OCI-LY1 (cell line): ENCODE data around the gene HEG1.

Source experiments
- H2AFZ ChIP-seq: fragments of 200-600 bp; sonication (generic), shearing (Covaris generic); 2 replicates; pipeline ENCODE4 v1.6.0; 2014; ENCODE audit warnings: antibody characterized with exemption, mild to moderate bottlenecking, low read length
- H3F3A ChIP-seq: fragments of 200-600 bp; sonication (generic), shearing (Covaris generic); 2 replicates; pipeline ENCODE4 v1.6.0; 2014; ENCODE audit warnings: mild to moderate bottlenecking, antibody characterized with exemption, low read length, moderate library complexity; ENCODE audit not compliant: insufficient read depth
- H3K27ac ChIP-seq: fragments of 200-600 bp; sonication (generic); 2 replicates; pipeline ENCODE4 v1.5.1; 2014; ENCODE audit warnings: low read length, mixed run types, mild to moderate bottlenecking, low read depth; ENCODE audit not compliant: poor library complexity, severe bottlenecking
- H3K27me3 ChIP-seq: fragments of 200-600 bp; sonication (generic); 2 replicates; pipeline ENCODE4 v1.6.0; 2014; ENCODE audit warnings: antibody characterized with exemption, mild to moderate bottlenecking, low read length, moderate library complexity; ENCODE audit not compliant: insufficient read depth
- H3K36me3 ChIP-seq: fragments of 200-600 bp; sonication (generic); 2 replicates; pipeline ENCODE4 v1.6.1; 2014; ENCODE audit warnings: mild to moderate bottlenecking, antibody characterized with exemption, low read length, moderate library complexity, mixed read lengths; ENCODE audit not compliant: insufficient read depth
- H3K4me1 ChIP-seq: fragments of 200-600 bp; sonication (generic); 2 replicates; pipeline ENCODE4 v1.5.1; 2014; ENCODE audit warnings: mild to moderate bottlenecking, low read length, moderate library complexity; ENCODE audit not compliant: insufficient read depth, severe bottlenecking
- H3K4me2 ChIP-seq: fragments of 200-600 bp; sonication (generic), shearing (Covaris generic); 2 replicates; pipeline ENCODE4 v1.6.1; 2014; ENCODE audit warnings: low read length
- H3K4me3 ChIP-seq: fragments of 200-600 bp; sonication (generic); 2 replicates; pipeline ENCODE4 v1.5.1; 2014; ENCODE audit warnings: low read length, low read depth, mild to moderate bottlenecking, mixed read lengths; ENCODE audit not compliant: poor library complexity, severe bottlenecking
- H3K79me2 ChIP-seq: fragments of 200-600 bp; shearing (Covaris generic); 2 replicates; pipeline ENCODE4 v1.6.1; 2016; ENCODE audit warnings: mixed run types, low read length, mixed read lengths; ENCODE audit not compliant: insufficient read depth
- H3K9ac ChIP-seq: fragments of 200-600 bp; sonication (generic), shearing (Covaris generic); 2 replicates; pipeline ENCODE4 v1.6.1; 2014; ENCODE audit warnings: mild to moderate bottlenecking, low read length, mixed read lengths
- H3K9me2 ChIP-seq: fragments of 200-600 bp; sonication (generic), shearing (Covaris generic); 2 replicates; pipeline ENCODE4 v1.6.1; 2014; ENCODE audit warnings: low read depth, mild to moderate bottlenecking, low read length, mixed read lengths
- H3K9me3 ChIP-seq: fragments of 200-600 bp; shearing (Covaris generic); 2 replicates; pipeline ENCODE4 v1.6.1; 2014; ENCODE audit warnings: low read length, mixed read lengths
- H4K20me1 ChIP-seq: fragments of 200-600 bp; sonication (generic), shearing (Covaris generic); 2 replicates; pipeline ENCODE4 v1.6.0; 2016; ENCODE audit warnings: mild to moderate bottlenecking, low read length; ENCODE audit not compliant: insufficient read depth
- EZH2 ChIP-seq: fragments of 200-600 bp; sonication (generic), shearing (Covaris generic); IDR thresholded peaks from 2 replicates; pipeline ENCODE4 v1.8.0; 2017; ENCODE audit warnings: borderline replicate concordance, mixed run types, mild to moderate bottlenecking, antibody characterized with exemption, low read length, moderate library complexity, mixed read lengths
- TF ChIP-seq, protein P1 (sequence below): fragments of 200-600 bp; sonication (generic), shearing (Covaris generic); IDR thresholded peaks from 2 replicates; pipeline ENCODE4 v1.5.1; 2017; ENCODE audit warnings: mild to moderate bottlenecking, antibody characterized with exemption, low read length, moderate library complexity, mixed read lengths

Gene HEG1

DNA sequence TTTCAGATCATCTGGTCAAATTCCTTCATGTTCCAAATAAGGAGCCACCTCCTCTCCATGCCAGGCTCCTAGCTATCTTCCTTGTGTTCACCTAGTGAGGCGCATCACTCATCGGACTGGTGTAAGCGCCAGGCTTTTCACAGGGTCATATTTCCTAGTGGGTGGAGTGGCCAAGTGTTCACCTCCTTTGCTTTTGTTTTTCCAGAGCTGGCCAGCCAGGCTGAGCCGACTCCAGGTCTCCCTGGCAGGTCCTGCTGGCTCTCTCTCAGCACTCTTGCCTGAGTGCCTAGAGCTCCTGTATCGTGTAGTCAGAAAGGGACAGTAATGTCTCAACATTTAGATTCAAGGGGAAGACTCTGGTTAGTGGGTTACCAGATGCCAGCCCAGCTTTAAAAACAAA is 31.0 kb downstream of the HEG1 start:
- Histone ChIP-seq H3K4me2 (no peak overlapping the region), H3K9ac (no peak overlapping the region), H3K4me1 (no peaks in the 10 kb centered on the region), H3K27ac (no peak overlapping the region), H3K79me2 (no peaks in the 10 kb centered on the region), H2AFZ (no peak overlapping the region), H3K9me3 (no peaks in the 10 kb centered on the region), H3K4me3 (no peak overlapping the region), H4K20me1 (no peaks in the 10 kb centered on the region), H3F3A (no peaks in the 10 kb centered on the region), H3K27me3 (no peaks in the 10 kb centered on the region), H3K36me3 (no peaks in the 10 kb centered on the region), H3K9me2 (no peaks in the 10 kb centered on the region)
- TF ChIP-seq EZH2: no peak
- TF ChIP-seq, protein P1, sequence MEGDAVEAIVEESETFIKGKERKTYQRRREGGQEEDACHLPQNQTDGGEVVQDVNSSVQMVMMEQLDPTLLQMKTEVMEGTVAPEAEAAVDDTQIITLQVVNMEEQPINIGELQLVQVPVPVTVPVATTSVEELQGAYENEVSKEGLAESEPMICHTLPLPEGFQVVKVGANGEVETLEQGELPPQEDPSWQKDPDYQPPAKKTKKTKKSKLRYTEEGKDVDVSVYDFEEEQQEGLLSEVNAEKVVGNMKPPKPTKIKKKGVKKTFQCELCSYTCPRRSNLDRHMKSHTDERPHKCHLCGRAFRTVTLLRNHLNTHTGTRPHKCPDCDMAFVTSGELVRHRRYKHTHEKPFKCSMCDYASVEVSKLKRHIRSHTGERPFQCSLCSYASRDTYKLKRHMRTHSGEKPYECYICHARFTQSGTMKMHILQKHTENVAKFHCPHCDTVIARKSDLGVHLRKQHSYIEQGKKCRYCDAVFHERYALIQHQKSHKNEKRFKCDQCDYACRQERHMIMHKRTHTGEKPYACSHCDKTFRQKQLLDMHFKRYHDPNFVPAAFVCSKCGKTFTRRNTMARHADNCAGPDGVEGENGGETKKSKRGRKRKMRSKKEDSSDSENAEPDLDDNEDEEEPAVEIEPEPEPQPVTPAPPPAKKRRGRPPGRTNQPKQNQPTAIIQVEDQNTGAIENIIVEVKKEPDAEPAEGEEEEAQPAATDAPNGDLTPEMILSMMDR: no peak

DNA sequence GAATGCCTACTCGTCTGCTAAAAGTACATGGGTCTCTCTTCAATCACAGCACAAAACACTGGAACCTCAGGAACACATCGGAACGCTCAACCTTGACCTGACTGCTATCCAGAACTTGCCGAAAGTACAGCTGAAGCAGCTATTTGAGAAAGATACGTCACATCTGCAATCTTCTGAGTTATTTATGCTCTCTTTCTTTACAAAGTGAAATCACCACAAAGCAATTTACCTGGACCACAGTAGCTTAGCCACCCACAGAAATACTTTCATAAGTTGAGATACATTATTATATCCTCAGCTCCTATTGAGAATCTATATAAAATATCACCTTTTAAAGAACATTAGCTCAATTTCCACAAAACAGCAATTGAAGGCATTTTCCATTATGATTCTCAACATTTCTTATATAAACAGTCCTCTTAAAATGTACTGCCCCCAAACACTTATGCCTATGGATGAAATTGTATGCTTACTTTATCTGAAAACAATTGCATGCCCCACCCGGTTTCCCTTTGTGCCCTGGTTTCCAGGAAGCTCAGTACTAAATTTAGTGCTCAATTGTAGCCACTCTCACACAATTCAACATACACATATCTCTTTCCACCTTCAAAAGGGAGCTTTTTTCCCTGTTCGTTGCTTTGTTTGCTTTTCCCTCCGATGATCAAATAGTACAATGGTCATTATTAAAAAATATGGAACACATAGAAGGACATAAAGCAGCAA is 31.8 kb downstream of the HEG1 start:
- Histone ChIP-seq H3K4me3 (no peak overlapping the region), H3K9ac (no peak overlapping the region), H3K4me2 (no peak overlapping the region), H4K20me1 (no peaks in the 10 kb centered on the region), H3K4me1 (no peaks in the 10 kb centered on the region), H3F3A (no peaks in the 10 kb centered on the region), H3K79me2 (no peaks in the 10 kb centered on the region), H3K27me3 (no peaks in the 10 kb centered on the region), H3K36me3 (no peaks in the 10 kb centered on the region), H2AFZ (no peak overlapping the region), H3K9me3 (no peaks in the 10 kb centered on the region), H3K9me2 (no peaks in the 10 kb centered on the region), H3K27ac (no peak overlapping the region)
- no peak for TF ChIP-seq EZH2
- TF ChIP-seq, protein P1: no peak

DNA sequence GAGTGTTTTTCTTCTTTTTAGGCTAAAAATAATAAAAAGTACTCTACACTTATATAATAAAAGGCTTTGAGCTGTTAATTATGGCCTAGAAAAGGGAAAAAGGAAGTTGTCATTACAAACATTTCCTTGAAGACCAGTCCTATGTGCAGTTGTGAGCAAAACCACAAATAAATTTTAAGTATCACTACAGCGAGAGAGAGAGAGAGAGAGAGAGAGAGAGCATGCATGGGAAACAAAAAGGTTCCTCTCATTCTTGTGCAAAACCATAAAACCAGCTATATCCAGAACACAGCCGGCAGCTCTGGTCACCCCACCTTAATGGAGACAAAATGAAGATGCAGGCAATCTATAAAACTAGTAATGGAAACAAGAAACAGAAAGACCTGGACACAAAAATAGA is 33.6 kb downstream of the HEG1 start:
- Histone ChIP-seq H3K9me2 (no peaks in the 10 kb centered on the region), H3K4me1 (no peaks in the 10 kb centered on the region), H3K27ac (no peak overlapping the region), H3K79me2 (no peaks in the 10 kb centered on the region), H3K4me3 (no peak overlapping the region), H3K4me2 (no peak overlapping the region), H3K27me3 (no peaks in the 10 kb centered on the region), H3K9me3 (no peaks in the 10 kb centered on the region), H3K9ac (no peak overlapping the region), H4K20me1 (no peaks in the 10 kb centered on the region), H3F3A (no peaks in the 10 kb centered on the region), H3K36me3 (no peaks in the 10 kb centered on the region), H2AFZ (no peak overlapping the region)
- TF ChIP-seq, protein P1: no peak
- TF ChIP-seq EZH2: no peak
